Measurements from ENCODE around the gene NPAS2. TPM values are rescaled to one million over a fixed set of nuclear protein-coding genes. Genes with fewer than 3 reads are reported as not detected.

Gene NPAS2
- polyA plus RNA-seq, 1 donor (not counting 4 experiments of a cell fraction or from before 2014, with no cell fraction given): 17.7 TPM

- Histone ChIP-seq H4K20me1 (ENCODE audit: control insufficient read depth, extremely low read depth, insufficient read depth, low read length) (no peaks in the 10 kb centered on the region), H2AFZ (ENCODE audit: control insufficient read depth, low read length) (no peak overlapping the region), H3K9me3 (ENCODE audit: control insufficient read depth, low read depth, low read length) (no peaks in the 10 kb centered on the region), H3K27ac (ENCODE audit: control insufficient read depth, insufficient read depth, low read length) (no peak overlapping the region), H3K4me3 (ENCODE audit: control insufficient read depth in 2 of 3, extremely low read depth in 1 of 3, insufficient read depth in 2 of 3, low read depth in 1 of 3, low read length in 3 of 3) (no peak overlapping the region), H3K27me3 (ENCODE audit: control insufficient read depth, extremely low read depth, insufficient read depth, low read length) (no peaks in the 10 kb centered on the region), H3K4me1 (ENCODE audit: control insufficient read depth, extremely low read depth, insufficient read depth, low read length) (no peaks in the 10 kb centered on the region), H3K36me3 (ENCODE audit: control insufficient read depth in 2 of 2, extremely low read depth in 1 of 2, insufficient read depth in 2 of 2, low read length in 2 of 2) (no peaks in the 10 kb centered on the region), H3K9ac (ENCODE audit: control insufficient read depth, extremely low read depth, insufficient read depth, low read length) (no peak overlapping the region), H3K79me2 (ENCODE audit: control insufficient read depth, insufficient read depth, low read length) (no peaks in the 10 kb centered on the region), H3K4me2 (ENCODE audit: control insufficient read depth, extremely low read depth, insufficient read depth, low read depth, low read length) (no peak overlapping the region), H3K9me1 (ENCODE audit: control insufficient read depth, extremely low read depth, insufficient read depth, low read length) (no peaks in the 10 kb centered on the region)
- FAIRE-seq (no peak), DNase-seq (ENCODE audit: low read depth, low spot score) (no peak)
- TF ChIP-seq EZH2 (IDR thresholded peaks at IDR 0.05; ENCODE audit: low read length): no peak
- TF ChIP-seq, protein P1, sequence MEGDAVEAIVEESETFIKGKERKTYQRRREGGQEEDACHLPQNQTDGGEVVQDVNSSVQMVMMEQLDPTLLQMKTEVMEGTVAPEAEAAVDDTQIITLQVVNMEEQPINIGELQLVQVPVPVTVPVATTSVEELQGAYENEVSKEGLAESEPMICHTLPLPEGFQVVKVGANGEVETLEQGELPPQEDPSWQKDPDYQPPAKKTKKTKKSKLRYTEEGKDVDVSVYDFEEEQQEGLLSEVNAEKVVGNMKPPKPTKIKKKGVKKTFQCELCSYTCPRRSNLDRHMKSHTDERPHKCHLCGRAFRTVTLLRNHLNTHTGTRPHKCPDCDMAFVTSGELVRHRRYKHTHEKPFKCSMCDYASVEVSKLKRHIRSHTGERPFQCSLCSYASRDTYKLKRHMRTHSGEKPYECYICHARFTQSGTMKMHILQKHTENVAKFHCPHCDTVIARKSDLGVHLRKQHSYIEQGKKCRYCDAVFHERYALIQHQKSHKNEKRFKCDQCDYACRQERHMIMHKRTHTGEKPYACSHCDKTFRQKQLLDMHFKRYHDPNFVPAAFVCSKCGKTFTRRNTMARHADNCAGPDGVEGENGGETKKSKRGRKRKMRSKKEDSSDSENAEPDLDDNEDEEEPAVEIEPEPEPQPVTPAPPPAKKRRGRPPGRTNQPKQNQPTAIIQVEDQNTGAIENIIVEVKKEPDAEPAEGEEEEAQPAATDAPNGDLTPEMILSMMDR (optimal IDR thresholded peaks at IDR 0.05 in 1 of 3, IDR thresholded peaks at IDR 0.05 in 1 of 3, conservative IDR thresholded peaks at IDR 0.05 in 1 of 3; ENCODE audit: extremely low read depth in 1 of 3, insufficient read depth in 2 of 3, low read length in 3 of 3): no peak
- dilution Hi-C loops (cut with MboI; ENCODE audit: extremely low pct_ligation_motif_present, low sequenced_read_pairs): no loop called here
These were observed 46.4 kb upstream of the NPAS2 start for GRCh38 chr2:100773538-100773937.

DNA sequence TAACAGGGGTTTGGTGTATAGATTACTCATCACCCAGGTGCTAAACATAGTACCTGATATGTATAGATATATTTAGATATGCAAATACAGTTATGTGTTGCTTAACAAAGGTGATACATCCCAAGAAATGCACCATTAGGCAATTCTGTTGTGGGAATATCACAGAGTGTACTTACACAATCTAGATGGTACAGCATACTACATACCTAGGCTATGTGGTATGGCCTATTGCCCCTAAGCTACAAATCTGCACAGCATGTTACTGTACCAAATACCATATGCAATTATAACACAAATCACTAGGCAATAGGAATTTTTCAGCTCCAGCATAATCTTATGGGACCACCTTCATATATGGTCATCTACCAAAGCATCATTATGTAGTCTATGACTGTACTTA lies 43.5 kb upstream of the NPAS2 start:
- FAIRE-seq (peak; percentile 5), DNase-seq (ENCODE audit: low read depth, low spot score) (no peak)
- dilution Hi-C loops (cut with MboI; ENCODE audit: extremely low pct_ligation_motif_present, low sequenced_read_pairs): no loop called here
- no peaks in the 10 kb centered on the region for H3K36me3 ChIP-seq (ENCODE audit: control insufficient read depth in 2 of 2, extremely low read depth in 1 of 2, insufficient read depth in 2 of 2, low read length in 2 of 2)
- H3K9me3 ChIP-seq (ENCODE audit: control insufficient read depth, low read depth, low read length): no peaks in the 10 kb centered on the region
- no peak overlapping the region for H3K4me3 ChIP-seq (ENCODE audit: control insufficient read depth in 2 of 3, extremely low read depth in 1 of 3, insufficient read depth in 2 of 3, low read depth in 1 of 3, low read length in 3 of 3)
- no peaks in the 10 kb centered on the region for H3K27me3 ChIP-seq (ENCODE audit: control insufficient read depth, extremely low read depth, insufficient read depth, low read length)
- no peak overlapping the region for H3K27ac ChIP-seq (ENCODE audit: control insufficient read depth, insufficient read depth, low read length)
- H4K20me1 ChIP-seq (ENCODE audit: control insufficient read depth, extremely low read depth, insufficient read depth, low read length): no peaks in the 10 kb centered on the region
- H3K9ac ChIP-seq (ENCODE audit: control insufficient read depth, extremely low read depth, insufficient read depth, low read length): no peak overlapping the region
- peaks cover 15% of the 10 kb centered on the region for H3K4me1 ChIP-seq (ENCODE audit: control insufficient read depth, extremely low read depth, insufficient read depth, low read length)
- TF ChIP-seq, protein P1 (optimal IDR thresholded peaks at IDR 0.05 in 1 of 3, IDR thresholded peaks at IDR 0.05 in 1 of 3, conservative IDR thresholded peaks at IDR 0.05 in 1 of 3; ENCODE audit: extremely low read depth in 1 of 3, insufficient read depth in 2 of 3, low read length in 3 of 3): no peak
- TF ChIP-seq EZH2 (IDR thresholded peaks at IDR 0.05; ENCODE audit: low read length): no peak
- H3K9me1 ChIP-seq (ENCODE audit: control insufficient read depth, extremely low read depth, insufficient read depth, low read length): no peaks in the 10 kb centered on the region
- no peak overlapping the region for H3K4me2 ChIP-seq (ENCODE audit: control insufficient read depth, extremely low read depth, insufficient read depth, low read depth, low read length)
- H2AFZ ChIP-seq (ENCODE audit: control insufficient read depth, low read length): no peak overlapping the region
- no peaks in the 10 kb centered on the region for H3K79me2 ChIP-seq (ENCODE audit: control insufficient read depth, insufficient read depth, low read length)

Data from keratinocyte (primary cell).